ENCODE data around the gene DNAH11. TPM values are rescaled to one million over a fixed set of nuclear protein-coding genes. Genes with fewer than 3 reads are reported as not detected.
"Not testable (repeated sequence)": the region's sequence is repeated elsewhere in the genome, so short reads cannot be mapped to it uniquely, and the experiment has no call there.

DNAH11 gene
- total and polyA plus RNA-seq, 4 experiments from 2014 or later, result 0.06 TPM; not detected in 3

GRCh38 chr7:21850531-21851285, 307.9 kb downstream of the DNAH11 start:
- POLR2A ChIA-PET (ENCODE audit: partially characterized antibody), result interaction anchor here (0.7 kb wide), 1 partner anchor 8 kb away, joined by 3 read pairs; no protein-coding TSS in a partner anchor
- H3K36me3 ChIP-seq (ENCODE audit: insufficient read depth, low read length), result no peaks in the 10 kb centered on the region
- no peaks in the 10 kb centered on the region for H3K9me3 ChIP-seq (ENCODE audit: control insufficient read depth in 1 of 2, low read length in 2 of 2)
- intact Hi-C loops (cut with micrococcal nuclease), result loop anchor here (5.0 kb wide), 1 partner anchor 97 kb away; the partner anchor contains the start of gene CDCA7L
- DNase-seq, result no peak
- no peak overlapping the region for H3K4me3 ChIP-seq (ENCODE audit: low read length in 2 of 2)
- Mint-ChIP-seq H3K4me1 (peaks cover 10 to 24% (median 18%) of the 10 kb centered on the region in 4 donors), H3K4me3 (peak overlapping the region in 3 of 8 donors; percentile 77 to 83 (median 81)), H3K27me3 (peaks cover 0 to 3% of the 10 kb centered on the region in 2 donors), H3K36me3 (no peaks in the 10 kb centered on the region), H3K27ac (peak overlapping the region in 6 of 7 donors; percentile 17 to 95 (median 78)), H3K9me3 (peaks cover 0 to 5% (median 0%) of the 10 kb centered on the region in 8 donors)
- CTCF ChIA-PET (ENCODE audit: partially characterized antibody), result interaction anchor here (1.1 kb wide), 1 partner anchor 9 kb away, joined by 4 read pairs; no protein-coding TSS in a partner anchor
- H3K27ac ChIP-seq (ENCODE audit: low read depth, low read length), result no peak overlapping the region
- H3K27me3 ChIP-seq (ENCODE audit: insufficient read depth, low read length), result no peaks in the 10 kb centered on the region
- H3K4me1 ChIP-seq (ENCODE audit: insufficient read depth, low read length), result peaks cover 22% of the 10 kb centered on the region

- Histone ChIP-seq H3K9me3 (ENCODE audit: control insufficient read depth in 1 of 2, low read length in 2 of 2) (no peaks in the 10 kb centered on the region), H3K4me1 (ENCODE audit: insufficient read depth, low read length) (peaks cover 22% of the 10 kb centered on the region), H3K36me3 (ENCODE audit: insufficient read depth, low read length) (no peaks in the 10 kb centered on the region), H3K27me3 (ENCODE audit: insufficient read depth, low read length) (no peaks in the 10 kb centered on the region), H3K27ac (ENCODE audit: low read depth, low read length) (no peak overlapping the region), H3K4me3 (ENCODE audit: low read length in 2 of 2) (no peak overlapping the region)
- Mint-ChIP-seq H3K4me3 (peak overlapping the region; percentile 56 to 83 (median 78)), H3K4me1 (peaks cover 10 to 24% (median 18%) of the 10 kb centered on the region in 4 donors), H3K9me3 (peaks cover 0 to 5% (median 0%) of the 10 kb centered on the region in 8 donors), H3K36me3 (no peaks in the 10 kb centered on the region), H3K27ac (peak overlapping the region; percentile 73 to 95 (median 83)), H3K27me3 (peaks cover 0 to 6% of the 10 kb centered on the region in 2 donors)
- DNase-seq, result peak in 3 of 5 donors; percentile 2 to 10 (median 4)
- intact Hi-C loops (cut with micrococcal nuclease), result loop anchor here (5.0 kb wide), 1 partner anchor 96 kb away; the partner anchor contains the start of gene CDCA7L
- ChIA-PET POLR2A (ENCODE audit: partially characterized antibody) (interaction anchor here (0.7 kb wide), 1 partner anchor 9 kb away, joined by 3 read pairs; no protein-coding TSS in a partner anchor), CTCF (ENCODE audit: partially characterized antibody) (interaction anchor here (1.1 kb wide), 1 partner anchor 10 kb away, joined by 4 read pairs; no protein-coding TSS in a partner anchor)
These were observed 308.7 kb downstream of the DNAH11 start for GRCh38 chr7:21851559-21851967.

GRCh38 chr7:21865631-21866204, 322.9 kb downstream of the DNAH11 start:
- CTCF ChIA-PET (ENCODE audit: partially characterized antibody), result interaction anchor here (0.6 kb wide), 1 partner anchor 1139 kb away, joined by 3 read pairs; no protein-coding TSS in a partner anchor
- POLR2A ChIA-PET (ENCODE audit: partially characterized antibody), result not testable (repeated sequence)

GRCh38 chr7:21866731-21867130, 323.9 kb downstream of the DNAH11 start:
- Histone ChIP-seq H3K36me3 (ENCODE audit: insufficient read depth, low read length) (no peaks in the 10 kb centered on the region), H3K27ac (ENCODE audit: low read depth, low read length) (no peak overlapping the region), H3K9me3 (ENCODE audit: control insufficient read depth in 1 of 2, low read length in 2 of 2) (no peaks in the 10 kb centered on the region), H3K4me1 (ENCODE audit: insufficient read depth, low read length) (no peaks in the 10 kb centered on the region), H3K4me3 (ENCODE audit: low read length in 2 of 2) (no peak overlapping the region), H3K27me3 (ENCODE audit: insufficient read depth, low read length) (no peaks in the 10 kb centered on the region)
- no peaks in the 10 kb centered on the region for H3K4me1 Mint-ChIP-seq
- CTCF ChIA-PET (ENCODE audit: partially characterized antibody), result no interaction called here
- no peaks in the 10 kb centered on the region for H3K9me3 Mint-ChIP-seq
- DNase-seq, result no peak
- peaks cover 0 to 3% of the 10 kb centered on the region in 2 donors for H3K27me3 Mint-ChIP-seq
- intact Hi-C loops (cut with micrococcal nuclease), result no loop called here
- POLR2A ChIA-PET (ENCODE audit: partially characterized antibody), result no interaction called here
- H3K27ac Mint-ChIP-seq, result no peak overlapping the region
- H3K36me3 Mint-ChIP-seq, result no peaks in the 10 kb centered on the region
- H3K4me3 Mint-ChIP-seq, result no peak overlapping the region

More at GRCh38 chr7:21865631-21866204, 322.9 kb downstream of the DNAH11 start:
- H3K36me3 Mint-ChIP-seq; H3K27me3 ChIP-seq (ENCODE audit: insufficient read depth, low read length); H3K4me3 ChIP-seq (ENCODE audit: low read length in 2 of 2); H3K36me3 ChIP-seq (ENCODE audit: insufficient read depth, low read length); H3K9me3 ChIP-seq (ENCODE audit: control insufficient read depth in 1 of 2, low read length in 2 of 2); H3K27ac ChIP-seq (ENCODE audit: low read depth, low read length); H3K27ac Mint-ChIP-seq; DNase-seq; H3K4me1 ChIP-seq (ENCODE audit: insufficient read depth, low read length); H3K4me1 Mint-ChIP-seq; H3K9me3 Mint-ChIP-seq; H3K4me3 Mint-ChIP-seq; intact Hi-C loops (cut with micrococcal nuclease); H3K27me3 Mint-ChIP-seq: not testable (repeated sequence)

GRCh38 chr7:21867226-21867625, 324.4 kb downstream of the DNAH11 start:
- CTCF ChIA-PET (ENCODE audit: partially characterized antibody), result no interaction called here
- POLR2A ChIA-PET (ENCODE audit: partially characterized antibody), result no interaction called here
- no peak overlapping the region for H3K4me3 Mint-ChIP-seq

GRCh38 chr7:21867816-21868575, 325.2 kb downstream of the DNAH11 start:
- no peaks in the 10 kb centered on the region for H3K36me3 ChIP-seq (ENCODE audit: insufficient read depth, low read length)
- H3K4me1 Mint-ChIP-seq, result no peaks in the 10 kb centered on the region
- intact Hi-C loops (cut with micrococcal nuclease), result no loop called here
- H3K27ac Mint-ChIP-seq, result no peak overlapping the region
- no peaks in the 10 kb centered on the region for H3K4me1 ChIP-seq (ENCODE audit: insufficient read depth, low read length)
- no peak for DNase-seq
- no peaks in the 10 kb centered on the region for H3K36me3 Mint-ChIP-seq
- peaks cover 0 to 3% of the 10 kb centered on the region in 2 donors for H3K27me3 Mint-ChIP-seq
- H3K27me3 ChIP-seq (ENCODE audit: insufficient read depth, low read length), result no peaks in the 10 kb centered on the region
- no peak overlapping the region for H3K27ac ChIP-seq (ENCODE audit: low read depth, low read length)
- no peak overlapping the region for H3K4me3 ChIP-seq (ENCODE audit: low read length in 2 of 2)
- H3K9me3 ChIP-seq (ENCODE audit: control insufficient read depth in 1 of 2, low read length in 2 of 2), result no peaks in the 10 kb centered on the region
- H3K9me3 Mint-ChIP-seq, result no peaks in the 10 kb centered on the region
- POLR2A ChIA-PET (ENCODE audit: partially characterized antibody), result no interaction called here
- no peak overlapping the region for H3K4me3 Mint-ChIP-seq
- CTCF ChIA-PET (ENCODE audit: partially characterized antibody), result no interaction called here

More at GRCh38 chr7:21867226-21867625, 324.4 kb downstream of the DNAH11 start:
- no peak for DNase-seq
- H3K9me3 ChIP-seq (ENCODE audit: control insufficient read depth in 1 of 2, low read length in 2 of 2), result no peaks in the 10 kb centered on the region
- H3K4me1 ChIP-seq (ENCODE audit: insufficient read depth, low read length), result no peaks in the 10 kb centered on the region
- H3K36me3 ChIP-seq (ENCODE audit: insufficient read depth, low read length), result no peaks in the 10 kb centered on the region
- Mint-ChIP-seq H3K9me3 (no peaks in the 10 kb centered on the region), H3K4me1 (no peaks in the 10 kb centered on the region), H3K27ac (no peak overlapping the region), H3K36me3 (no peaks in the 10 kb centered on the region), H3K27me3 (peaks cover 0 to 3% of the 10 kb centered on the region in 2 donors)
- no peak overlapping the region for H3K4me3 ChIP-seq (ENCODE audit: low read length in 2 of 2)
- no peak overlapping the region for H3K27ac ChIP-seq (ENCODE audit: low read depth, low read length)
- no peaks in the 10 kb centered on the region for H3K27me3 ChIP-seq (ENCODE audit: insufficient read depth, low read length)
- intact Hi-C loops (cut with micrococcal nuclease), result no loop called here

- Histone ChIP-seq H3K4me1 (ENCODE audit: insufficient read depth, low read length) (no peaks in the 10 kb centered on the region), H3K9me3 (ENCODE audit: control insufficient read depth in 1 of 2, low read length in 2 of 2) (no peaks in the 10 kb centered on the region), H3K36me3 (ENCODE audit: insufficient read depth, low read length) (no peaks in the 10 kb centered on the region), H3K27me3 (ENCODE audit: insufficient read depth, low read length) (no peaks in the 10 kb centered on the region), H3K27ac (ENCODE audit: low read depth, low read length) (no peak overlapping the region), H3K4me3 (ENCODE audit: low read length in 2 of 2) (no peak overlapping the region)
- DNase-seq, result no peak
- intact Hi-C loops (cut with micrococcal nuclease), result no loop called here
- no peak overlapping the region for H3K4me3 Mint-ChIP-seq
- ChIA-PET POLR2A (ENCODE audit: partially characterized antibody) (no interaction called here), CTCF (ENCODE audit: partially characterized antibody) (no interaction called here)
- H3K9me3 Mint-ChIP-seq, result no peaks in the 10 kb centered on the region
- no peaks in the 10 kb centered on the region for H3K4me1 Mint-ChIP-seq
- no peak overlapping the region for H3K27ac Mint-ChIP-seq
- no peaks in the 10 kb centered on the region for H3K36me3 Mint-ChIP-seq
- peaks cover 0 to 1% of the 10 kb centered on the region in 2 donors for H3K27me3 Mint-ChIP-seq
These were observed 325.7 kb downstream of the DNAH11 start for GRCh38 chr7:21868576-21868850.
